RKO (cell line): ENCODE results near the gene ZNF219.
"Not testable (repeated sequence)": the region's sequence is repeated elsewhere in the genome, so short reads cannot be mapped to it uniquely, and the experiment has no call there.

ENCODE experiments used
- DNase-seq: peaks from one replicate; pipeline ENCODE4 v3.0.0-alpha.2; 2016; ENCODE audit warnings: low spot score

Gene ZNF219

GRCh38 chr14:21043974-21044618 is 54.4 kb downstream of the ZNF219 start:
- DNase-seq, result no peak

- no peak for DNase-seq
Observed at GRCh38 chr14:21043387-21043973, 55.0 kb downstream of the ZNF219 start.

GRCh38 chr14:21042918-21043317 is 55.5 kb downstream of the ZNF219 start:
- DNase-seq, result no peak

GRCh38 chr14:21041676-21042433 is 56.6 kb downstream of the ZNF219 start, which contains the start of gene RNASE7:
RNASE7 (plus strand) TSS chr14:21042362; CDS start chr14:21042993, 631 bp downstream.
- no peak for DNase-seq

GRCh38 chr14:21040941-21041340 is 57.5 kb downstream of the ZNF219 start:
- not testable (repeated sequence) for DNase-seq

GRCh38 chr14:21040370-21040925 is 58.0 kb downstream of the ZNF219 start:
- no peak for DNase-seq
